Panc1 (cell line): ENCODE data around the gene KCNJ14.
"Not testable (repeated sequence)": the region's sequence is repeated elsewhere in the genome, so short reads cannot be mapped to it uniquely, and the experiment has no call there.

Experiments
- POLR2AphosphoS5 ChIP-seq: IDR thresholded peaks from 2 replicates; pipeline ENCODE4 v1.6.1; 2012; ENCODE audit warnings: mild to moderate bottlenecking, low read depth, low read length, moderate library complexity
- SIN3A ChIP-seq: IDR thresholded peaks from 2 replicates; pipeline ENCODE4 v1.6.1; 2012; ENCODE audit warnings: low read depth, mild to moderate bottlenecking, low read length, moderate library complexity, borderline replicate concordance; ENCODE audit not compliant: insufficient read depth
- TCF7L2 ChIP-seq: IDR thresholded peaks from 2 replicates; pipeline ENCODE4 v1.6.1; 2011; ENCODE audit warnings: mild to moderate bottlenecking, low read depth, low read length, inconsistent platforms
- TF ChIP-seq, protein P1 (sequence below): fragments of 450-650 bp; IDR thresholded peaks from 2 replicates; pipeline ENCODE4 v1.5.1; 2017; ENCODE audit warnings: mild to moderate bottlenecking
- TF ChIP-seq, protein P2 (sequence below), 2 experiments: IDR thresholded peaks; 2 replicates each; pipeline ENCODE4 v1.6.1; 2011 to 2012; ENCODE audit warnings: low read depth in 2 of 2, control low read depth in 1 of 2, low read length in 1 of 2, mild to moderate bottlenecking in 1 of 2, moderate library complexity in 1 of 2; ENCODE audit not compliant: insufficient read depth in 1 of 2

DNA sequence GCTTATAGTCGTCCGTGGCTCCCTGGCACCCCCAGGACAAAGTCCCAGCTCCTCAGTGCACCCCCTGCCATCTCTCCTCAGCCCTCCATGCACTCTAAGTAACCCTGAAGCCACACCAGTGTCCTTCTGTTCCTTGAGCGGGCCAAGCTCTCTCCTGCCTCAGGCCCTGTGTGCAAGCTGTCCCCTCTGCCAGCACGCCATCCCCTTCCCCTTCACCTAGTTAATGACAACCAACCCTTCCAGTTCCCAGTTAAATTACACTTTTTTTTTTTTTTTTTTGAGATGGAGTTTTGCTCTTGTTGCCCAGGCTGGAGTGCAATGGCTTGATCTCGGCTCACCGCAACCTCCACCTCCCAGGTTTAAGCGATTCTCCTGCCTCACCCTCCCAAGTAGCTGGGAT lies 33.1 kb downstream of the KCNJ14 start:
- TF ChIP-seq POLR2AphosphoS5, TCF7L2, SIN3A: not testable (repeated sequence)
- TF ChIP-seq, protein P1, sequence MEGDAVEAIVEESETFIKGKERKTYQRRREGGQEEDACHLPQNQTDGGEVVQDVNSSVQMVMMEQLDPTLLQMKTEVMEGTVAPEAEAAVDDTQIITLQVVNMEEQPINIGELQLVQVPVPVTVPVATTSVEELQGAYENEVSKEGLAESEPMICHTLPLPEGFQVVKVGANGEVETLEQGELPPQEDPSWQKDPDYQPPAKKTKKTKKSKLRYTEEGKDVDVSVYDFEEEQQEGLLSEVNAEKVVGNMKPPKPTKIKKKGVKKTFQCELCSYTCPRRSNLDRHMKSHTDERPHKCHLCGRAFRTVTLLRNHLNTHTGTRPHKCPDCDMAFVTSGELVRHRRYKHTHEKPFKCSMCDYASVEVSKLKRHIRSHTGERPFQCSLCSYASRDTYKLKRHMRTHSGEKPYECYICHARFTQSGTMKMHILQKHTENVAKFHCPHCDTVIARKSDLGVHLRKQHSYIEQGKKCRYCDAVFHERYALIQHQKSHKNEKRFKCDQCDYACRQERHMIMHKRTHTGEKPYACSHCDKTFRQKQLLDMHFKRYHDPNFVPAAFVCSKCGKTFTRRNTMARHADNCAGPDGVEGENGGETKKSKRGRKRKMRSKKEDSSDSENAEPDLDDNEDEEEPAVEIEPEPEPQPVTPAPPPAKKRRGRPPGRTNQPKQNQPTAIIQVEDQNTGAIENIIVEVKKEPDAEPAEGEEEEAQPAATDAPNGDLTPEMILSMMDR = not testable (repeated sequence)
- TF ChIP-seq, protein P2, sequence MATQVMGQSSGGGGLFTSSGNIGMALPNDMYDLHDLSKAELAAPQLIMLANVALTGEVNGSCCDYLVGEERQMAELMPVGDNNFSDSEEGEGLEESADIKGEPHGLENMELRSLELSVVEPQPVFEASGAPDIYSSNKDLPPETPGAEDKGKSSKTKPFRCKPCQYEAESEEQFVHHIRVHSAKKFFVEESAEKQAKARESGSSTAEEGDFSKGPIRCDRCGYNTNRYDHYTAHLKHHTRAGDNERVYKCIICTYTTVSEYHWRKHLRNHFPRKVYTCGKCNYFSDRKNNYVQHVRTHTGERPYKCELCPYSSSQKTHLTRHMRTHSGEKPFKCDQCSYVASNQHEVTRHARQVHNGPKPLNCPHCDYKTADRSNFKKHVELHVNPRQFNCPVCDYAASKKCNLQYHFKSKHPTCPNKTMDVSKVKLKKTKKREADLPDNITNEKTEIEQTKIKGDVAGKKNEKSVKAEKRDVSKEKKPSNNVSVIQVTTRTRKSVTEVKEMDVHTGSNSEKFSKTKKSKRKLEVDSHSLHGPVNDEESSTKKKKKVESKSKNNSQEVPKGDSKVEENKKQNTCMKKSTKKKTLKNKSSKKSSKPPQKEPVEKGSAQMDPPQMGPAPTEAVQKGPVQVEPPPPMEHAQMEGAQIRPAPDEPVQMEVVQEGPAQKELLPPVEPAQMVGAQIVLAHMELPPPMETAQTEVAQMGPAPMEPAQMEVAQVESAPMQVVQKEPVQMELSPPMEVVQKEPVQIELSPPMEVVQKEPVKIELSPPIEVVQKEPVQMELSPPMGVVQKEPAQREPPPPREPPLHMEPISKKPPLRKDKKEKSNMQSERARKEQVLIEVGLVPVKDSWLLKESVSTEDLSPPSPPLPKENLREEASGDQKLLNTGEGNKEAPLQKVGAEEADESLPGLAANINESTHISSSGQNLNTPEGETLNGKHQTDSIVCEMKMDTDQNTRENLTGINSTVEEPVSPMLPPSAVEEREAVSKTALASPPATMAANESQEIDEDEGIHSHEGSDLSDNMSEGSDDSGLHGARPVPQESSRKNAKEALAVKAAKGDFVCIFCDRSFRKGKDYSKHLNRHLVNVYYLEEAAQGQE (IDR thresholded peaks at IDR 0.05; ENCODE audit: insufficient read depth in 1 of 2, low read depth in 2 of 2, low read length in 1 of 2) = not testable (repeated sequence)
